GM23338 (cell line): Measurements from ENCODE around the gene FITM2. TPM values are rescaled to one million over a fixed set of nuclear protein-coding genes. Genes with fewer than 3 reads are reported as not detected.
"Not testable (repeated sequence)": the region's sequence is repeated elsewhere in the genome, so short reads cannot be mapped to it uniquely, and the experiment has no call there.

Experiments used
- ATAC-seq: fragments of 200-7000 bp; cut with Tn5 transposase; 3 replicates; pipeline ENCODE4 v1.9.1; 2020
- DNase-seq: peaks from one replicate; pipeline ENCODE4 v3.0.0-alpha.2; 2015; ENCODE audit warnings: low spot score
- H2AFZ ChIP-seq: fragments of 200-600 bp; sonication (generic); 2 replicates; pipeline ENCODE4 v1.8.0; 2016; ENCODE audit warnings: antibody characterized with exemption, mild to moderate bottlenecking, moderate library complexity
- H3F3A ChIP-seq: fragments of 200-600 bp; sonication (generic); replicated peaks from 2 replicates; pipeline ENCODE4 v1.8.0; 2017; ENCODE audit warnings: antibody characterized with exemption, mixed run types, low read depth
- H3K27ac ChIP-seq: fragments of 200-600 bp; sonication (generic); 2 replicates; pipeline ENCODE4 v1.6.1; 2016; ENCODE audit warnings: low read depth
- H3K27me3 ChIP-seq: fragments of 200-600 bp; sonication (generic); 2 replicates; pipeline ENCODE4 v1.8.0; 2016; ENCODE audit warnings: mild to moderate bottlenecking, mixed run types, moderate library complexity; ENCODE audit not compliant: insufficient read depth
- H3K36me3 ChIP-seq: fragments of 200-600 bp; sonication (generic); 2 replicates; pipeline ENCODE4 v1.8.0; 2016; ENCODE audit warnings: mild to moderate bottlenecking; ENCODE audit not compliant: insufficient read depth
- H3K4me1 ChIP-seq: fragments of 200-600 bp; sonication (generic); 2 replicates; pipeline ENCODE4 v1.8.0; 2016; ENCODE audit warnings: mild to moderate bottlenecking, moderate library complexity; ENCODE audit not compliant: insufficient read depth
- H3K4me2 ChIP-seq: fragments of 200-600 bp; sonication (generic); 2 replicates; pipeline ENCODE4 v1.7.1; 2017; ENCODE audit warnings: mixed run types
- H3K4me3 ChIP-seq: fragments of 200-600 bp; sonication (generic); 2 replicates; pipeline ENCODE4 v1.6.1; 2016; ENCODE audit warnings: mixed run types
- H3K79me2 ChIP-seq: fragments of 200-600 bp; sonication (generic); replicated peaks from 2 replicates; pipeline ENCODE4 v1.8.0; 2017; ENCODE audit warnings: mild to moderate bottlenecking; ENCODE audit not compliant: insufficient read depth
- H3K9me2 ChIP-seq: fragments of 200-600 bp; sonication (generic); 2 replicates; pipeline ENCODE4 v1.8.0; 2017; ENCODE audit not compliant: insufficient read depth
- H4K20me1 ChIP-seq: fragments of 200-600 bp; sonication (generic); replicated peaks from 2 replicates; pipeline ENCODE4 v1.8.0; 2017; ENCODE audit warnings: mild to moderate bottlenecking; ENCODE audit not compliant: insufficient read depth
- H3K27ac Mint-ChIP-seq: 2 replicates; pipeline ENCODE4 v1.8.0; 2020; ENCODE audit warnings: inconsistent platforms, mild to moderate bottlenecking, moderate library complexity, mixed read lengths
- H3K27me3 Mint-ChIP-seq: 3 replicates; pipeline ENCODE4 v1.8.0; 2022; ENCODE audit warnings: low read depth, mild to moderate bottlenecking, moderate library complexity, mixed read lengths, inconsistent platforms; ENCODE audit not compliant: insufficient read depth, poor library complexity
- H3K36me3 Mint-ChIP-seq: 3 replicates; pipeline ENCODE4 v1.8.0; 2021; ENCODE audit warnings: low read depth, mild to moderate bottlenecking, inconsistent platforms, moderate library complexity, mixed read lengths
- H3K4me1 Mint-ChIP-seq: 3 replicates; pipeline ENCODE4 v1.8.0; 2020; ENCODE audit warnings: mild to moderate bottlenecking, inconsistent platforms, mixed read lengths
- H3K4me3 Mint-ChIP-seq: 3 replicates; pipeline ENCODE4 v1.8.0; 2021; ENCODE audit warnings: moderate library complexity, mild to moderate bottlenecking, inconsistent platforms, mixed read lengths
- H3K9me3 Mint-ChIP-seq: 3 replicates; pipeline ENCODE4 v1.8.0; 2020; ENCODE audit warnings: moderate library complexity, mild to moderate bottlenecking, inconsistent platforms, mixed read lengths
- CREB1 ChIP-seq: fragments of 250-450 bp; sonication (Bioruptor Pico); IDR thresholded peaks from 2 replicates; pipeline ENCODE4 v1.5.0; 2020; ENCODE audit warnings: low read depth, mild to moderate bottlenecking, moderate library complexity
- CTCF ChIP-seq, 2 experiments: fragments of 200-600 bp in 1 of 2; sonication (generic) in 1 of 2; conservative IDR thresholded peaks; 2 replicates each; pipeline versions ENCODE4 v1.5.1 to v1.6.1; 2016 to 2017; ENCODE audit warnings: antibody characterized with exemption in 2 of 2, low read depth in 2 of 2, mild to moderate bottlenecking in 2 of 2, moderate library complexity in 1 of 2
- NANOG ChIP-seq: IDR thresholded peaks from 2 replicates; pipeline ENCODE4 v1.6.1; 2016; ENCODE audit warnings: antibody characterized with exemption, borderline replicate concordance
- REST ChIP-seq: IDR thresholded peaks from one replicate; pipeline ENCODE4 v1.6.1; 2018; ENCODE audit warnings: antibody characterized with exemption; ENCODE audit not compliant: unreplicated experiment
- ZNF331 ChIP-seq: fragments of 250-450 bp; sonication (Bioruptor Pico); IDR thresholded peaks from 2 replicates; pipeline ENCODE4 v1.5.0; 2020; ENCODE audit warnings: low read depth, mild to moderate bottlenecking, moderate library complexity
- polyA plus RNA-seq: library from polyadenylated mRNA; unstranded; fragments of >200 nt; fragmentation: Nextera tagmentation; extraction: Ambion mirVana; gene quantifications from 2 replicates; pipeline ENCODE4 v1.2.1, GENCODE V29; 2016
- total RNA-seq: library from RNA; depleted of rRNA; stranded (reverse); fragments of >200 nt; shearing (Covaris generic); gene quantifications from 2 replicates; pipeline ENCODE4 v1.2.3, GENCODE V29; 2014

FITM2 gene
- total and polyA plus RNA-seq, 2 experiments from 2014 or later: 0.87 to 1.6 TPM

- Histone ChIP-seq H3K36me3 (no peaks in the 10 kb centered on the region), H3K4me3 (no peak overlapping the region), H3K27me3 (no peaks in the 10 kb centered on the region), H3K79me2 (no peaks in the 10 kb centered on the region), H2AFZ (no peak overlapping the region), H3K9me2 (no peaks in the 10 kb centered on the region), H4K20me1 (no peaks in the 10 kb centered on the region), H3K4me2 (no peak overlapping the region), H3K27ac (no peak overlapping the region), H3F3A (no peaks in the 10 kb centered on the region), H3K4me1 (no peaks in the 10 kb centered on the region)
- Mint-ChIP-seq H3K9me3 (no peaks in the 10 kb centered on the region), H3K4me3 (no peak overlapping the region), H3K27me3 (no peaks in the 10 kb centered on the region), H3K27ac (no peak overlapping the region), H3K4me1 (no peaks in the 10 kb centered on the region), H3K36me3 (no peaks in the 10 kb centered on the region)
- ATAC-seq (no peak), DNase-seq (no peak)
- TF ChIP-seq REST: no peak
These were observed 37.2 kb upstream of the FITM2 start for GRCh38 chr20:44348168-44348659.

GRCh38 chr20:44345941-44346340, 34.9 kb upstream of the FITM2 start:
- not testable (repeated sequence) for H3K79me2 ChIP-seq, H2AFZ ChIP-seq, H3K27me3 ChIP-seq, H3K4me1 ChIP-seq, H3K9me2 ChIP-seq, H3K36me3 Mint-ChIP-seq, DNase-seq, H3K4me3 ChIP-seq, H3K27ac ChIP-seq, H3K4me2 ChIP-seq, H3K4me3 Mint-ChIP-seq, H3K27ac Mint-ChIP-seq, ATAC-seq, H3K4me1 Mint-ChIP-seq, H4K20me1 ChIP-seq, H3K27me3 Mint-ChIP-seq, H3K9me3 Mint-ChIP-seq, H3K36me3 ChIP-seq, H3F3A ChIP-seq
- peak in 1 of 2 experiments; percentile 38; a peak in 2 of 4 replicates for TF ChIP-seq CTCF (conservative IDR thresholded peaks at IDR 0.05; ENCODE audit: low read depth in 2 of 2)

GRCh38 chr20:44345147-44345546, 34.1 kb upstream of the FITM2 start:
- Mint-ChIP-seq H3K4me3 (no peak overlapping the region), H3K27me3 (no peaks in the 10 kb centered on the region)

More at GRCh38 chr20:44345147-44345546, 34.1 kb upstream of the FITM2 start:
- Histone ChIP-seq H3K27me3 (no peaks in the 10 kb centered on the region), H3K4me1 (no peaks in the 10 kb centered on the region), H3K36me3 (no peaks in the 10 kb centered on the region), H3F3A (no peaks in the 10 kb centered on the region), H2AFZ (no peak overlapping the region), H3K27ac (no peak overlapping the region), H3K79me2 (no peaks in the 10 kb centered on the region), H3K4me2 (no peak overlapping the region), H3K4me3 (no peak overlapping the region), H4K20me1 (no peaks in the 10 kb centered on the region), H3K9me2 (no peaks in the 10 kb centered on the region)
- no peak overlapping the region for H3K27ac Mint-ChIP-seq
- H3K4me1 Mint-ChIP-seq: peaks cover 5% of the 10 kb centered on the region; the same call in 2 of the 3 replicates
- DNase-seq (no peak), ATAC-seq (no peak)
- H3K9me3 Mint-ChIP-seq: no peaks in the 10 kb centered on the region
- no peaks in the 10 kb centered on the region for H3K36me3 Mint-ChIP-seq
- TF ChIP-seq ZNF331 (CRISPR knock-in tag): no peak
- no peak for TF ChIP-seq CTCF (conservative IDR thresholded peaks at IDR 0.05; ENCODE audit: low read depth in 2 of 2)
- no peak for TF ChIP-seq CREB1
- TF ChIP-seq NANOG: no peak
